GM12878 (cell line): ENCODE results near the gene DICER1.

ENCODE experiments used
- CBFB ChIP-seq: IDR thresholded peaks from 2 replicates; pipeline ENCODE4 v1.6.1; 2016; ENCODE audit warnings: antibody characterized with exemption, low read depth
- CREB1 ChIP-seq: IDR thresholded peaks from 2 replicates; pipeline ENCODE4 v1.6.1; 2012; ENCODE audit warnings: low read depth, mild to moderate bottlenecking, inconsistent platforms
- ELK1 ChIP-seq: IDR thresholded peaks from 2 replicates; pipeline ENCODE4 v1.6.1; 2012; ENCODE audit warnings: low read depth, low read length, improper control_type of control experiment
- EP300 ChIP-seq, 2 experiments: fragments of 150-350 bp in 1 of 2; IDR thresholded peaks; 2 replicates each; pipeline ENCODE4 v1.6.1; 2011 to 2012; ENCODE audit warnings: low read depth in 2 of 2, low read length in 2 of 2, borderline replicate concordance in 1 of 2, improper control_type of control experiment in 1 of 2, inconsistent platforms in 1 of 2; ENCODE audit not compliant: control insufficient read depth in 1 of 2
- ETV6 ChIP-seq, 2 experiments: fragments of 450-650 bp in 1 of 2; IDR thresholded peaks in 1 of 2; conservative IDR thresholded peaks in 1 of 2; 2 replicates each; pipeline ENCODE4 v1.6.1; 2014; ENCODE audit warnings: antibody characterized with exemption in 1 of 2, borderline replicate concordance in 1 of 2, low read depth in 1 of 2, mild to moderate bottlenecking in 1 of 2, moderate library complexity in 1 of 2
- EZH2 ChIP-seq: IDR thresholded peaks from 2 replicates; pipeline ENCODE4 v1.6.1; 2012; ENCODE audit warnings: low read depth, mild to moderate bottlenecking, control low read depth, inconsistent platforms, low read length, borderline replicate concordance; ENCODE audit not compliant: control insufficient read depth
- FOXK2 ChIP-seq: fragments of 450-650 bp; IDR thresholded peaks from 2 replicates; pipeline ENCODE4 v1.6.1; 2017; ENCODE audit warnings: mild to moderate bottlenecking, moderate library complexity
- JUND ChIP-seq: IDR thresholded peaks from 2 replicates; pipeline ENCODE4 v1.6.1; 2012; ENCODE audit warnings: low read depth, mild to moderate bottlenecking, low read length, improper control_type of control experiment, moderate library complexity
- PBX3 ChIP-seq: IDR thresholded peaks from 2 replicates; pipeline ENCODE4 v1.6.1; 2011; ENCODE audit warnings: mild to moderate bottlenecking, low read depth, low read length, moderate library complexity; ENCODE audit not compliant: insufficient replicate concordance
- POLR2A ChIP-seq: IDR thresholded peaks from 2 replicates; pipeline ENCODE4 v1.6.1; 2011; ENCODE audit warnings: low read depth, mild to moderate bottlenecking, low read length
- POLR2AphosphoS5 ChIP-seq: IDR thresholded peaks from 2 replicates; pipeline ENCODE4 v1.6.1; 2011; ENCODE audit warnings: mild to moderate bottlenecking, low read length, inconsistent platforms
- SMARCA5 ChIP-seq: fragments of 450-650 bp; IDR thresholded peaks from 2 replicates; pipeline ENCODE4 v1.6.1; 2017; ENCODE audit warnings: mild to moderate bottlenecking
- ZZZ3 ChIP-seq: IDR thresholded peaks from 2 replicates; pipeline ENCODE4 v1.6.1; 2011; ENCODE audit warnings: low read depth; ENCODE audit not compliant: control insufficient read depth, insufficient read length
- TF ChIP-seq, protein P1 (sequence below), 3 experiments: IDR thresholded peaks in 2 of 3; conservative IDR thresholded peaks in 1 of 3; 2 replicates each; pipeline ENCODE4 v1.5.1; 2011; ENCODE audit warnings: low read depth in 3 of 3, low read length in 3 of 3, mild to moderate bottlenecking in 3 of 3, control low read depth in 2 of 3, moderate library complexity in 2 of 3, inconsistent platforms in 1 of 3, mixed read lengths in 1 of 3; ENCODE audit not compliant: control insufficient read depth in 2 of 3, insufficient read depth in 1 of 3; ENCODE audit errors: extremely low read depth in 1 of 3

DNA sequence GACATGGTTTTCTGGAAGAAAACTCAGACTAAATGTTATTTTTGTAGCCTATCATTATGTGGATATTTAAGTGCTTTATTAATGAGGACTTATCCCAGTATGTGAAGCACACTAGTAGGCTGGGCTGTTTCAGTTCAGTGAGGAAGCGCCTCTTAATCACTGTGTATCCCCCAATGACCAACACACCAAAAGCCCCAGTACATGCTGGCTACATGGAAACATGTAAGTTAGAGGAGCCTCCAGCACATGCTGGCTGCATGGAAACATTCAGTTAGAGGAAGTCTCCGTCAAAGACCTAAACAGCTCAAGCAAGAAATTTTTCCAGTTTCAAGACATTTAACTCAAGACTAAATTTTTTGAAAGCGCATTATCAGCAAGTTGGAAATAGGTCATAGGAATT is 26.8 kb downstream of the DICER1 start:
- TF ChIP-seq POLR2AphosphoS5 (no peak), ETV6 (conservative IDR thresholded peaks at IDR 0.05 in 1 of 2, IDR thresholded peaks at IDR 0.05 in 1 of 2; ENCODE audit: borderline replicate concordance in 1 of 2, low read depth in 1 of 2) (no peak), POLR2A (no peak), CREB1 (no peak), JUND (no peak), PBX3 (no peak), EP300 (IDR thresholded peaks at IDR 0.05; ENCODE audit: borderline replicate concordance in 1 of 2, control insufficient read depth in 1 of 2, low read depth in 2 of 2, low read length in 2 of 2) (no peak), CBFB (no peak), SMARCA5 (no peak), FOXK2 (no peak), EZH2 (no peak), ELK1 (no peak), ZZZ3 (no peak)
- TF ChIP-seq, protein P1, sequence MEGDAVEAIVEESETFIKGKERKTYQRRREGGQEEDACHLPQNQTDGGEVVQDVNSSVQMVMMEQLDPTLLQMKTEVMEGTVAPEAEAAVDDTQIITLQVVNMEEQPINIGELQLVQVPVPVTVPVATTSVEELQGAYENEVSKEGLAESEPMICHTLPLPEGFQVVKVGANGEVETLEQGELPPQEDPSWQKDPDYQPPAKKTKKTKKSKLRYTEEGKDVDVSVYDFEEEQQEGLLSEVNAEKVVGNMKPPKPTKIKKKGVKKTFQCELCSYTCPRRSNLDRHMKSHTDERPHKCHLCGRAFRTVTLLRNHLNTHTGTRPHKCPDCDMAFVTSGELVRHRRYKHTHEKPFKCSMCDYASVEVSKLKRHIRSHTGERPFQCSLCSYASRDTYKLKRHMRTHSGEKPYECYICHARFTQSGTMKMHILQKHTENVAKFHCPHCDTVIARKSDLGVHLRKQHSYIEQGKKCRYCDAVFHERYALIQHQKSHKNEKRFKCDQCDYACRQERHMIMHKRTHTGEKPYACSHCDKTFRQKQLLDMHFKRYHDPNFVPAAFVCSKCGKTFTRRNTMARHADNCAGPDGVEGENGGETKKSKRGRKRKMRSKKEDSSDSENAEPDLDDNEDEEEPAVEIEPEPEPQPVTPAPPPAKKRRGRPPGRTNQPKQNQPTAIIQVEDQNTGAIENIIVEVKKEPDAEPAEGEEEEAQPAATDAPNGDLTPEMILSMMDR (IDR thresholded peaks at IDR 0.05 in 2 of 3, conservative IDR thresholded peaks at IDR 0.05 in 1 of 3; ENCODE audit: control insufficient read depth in 2 of 3, extremely low read depth in 1 of 3, insufficient read depth in 1 of 3, low read depth in 3 of 3, low read length in 3 of 3), result no peak
